Cardiac septum (tissue), 1 donor: ENCODE measurements around the gene HBQ1. TPM values are rescaled to one million over a fixed set of nuclear protein-coding genes. Genes with fewer than 3 reads are reported as not detected.
"Not testable (repeated sequence)": the region's sequence is repeated elsewhere in the genome, so short reads cannot be mapped to it uniquely, and the experiment has no call there.

Experiments
- DNase-seq: peaks from one replicate; pipeline ENCODE4 v3.0.0-alpha.2; 2020; ENCODE audit warnings: low spot score
- intact Hi-C: fragments of 100-400 bp; cut with DNase I; formaldehyde crosslinking; loops from one replicate; pipeline ENCODE4 v1.14.0; 2022
- total RNA-seq: library from RNA; stranded (reverse); fragmentation: NEBNext Ultra II Directional; extraction: Animal tissue kit (Norgen Biotek cat#: 25700); gene quantifications from one replicate; pipeline ENCODE4 v1.2.1, GENCODE V29; 2021
- donor health status: DM: no; HTN: no; CAD: no.

HBQ1 gene
- total RNA-seq, 1 donor from 2014 or later, result not detected

DNA sequence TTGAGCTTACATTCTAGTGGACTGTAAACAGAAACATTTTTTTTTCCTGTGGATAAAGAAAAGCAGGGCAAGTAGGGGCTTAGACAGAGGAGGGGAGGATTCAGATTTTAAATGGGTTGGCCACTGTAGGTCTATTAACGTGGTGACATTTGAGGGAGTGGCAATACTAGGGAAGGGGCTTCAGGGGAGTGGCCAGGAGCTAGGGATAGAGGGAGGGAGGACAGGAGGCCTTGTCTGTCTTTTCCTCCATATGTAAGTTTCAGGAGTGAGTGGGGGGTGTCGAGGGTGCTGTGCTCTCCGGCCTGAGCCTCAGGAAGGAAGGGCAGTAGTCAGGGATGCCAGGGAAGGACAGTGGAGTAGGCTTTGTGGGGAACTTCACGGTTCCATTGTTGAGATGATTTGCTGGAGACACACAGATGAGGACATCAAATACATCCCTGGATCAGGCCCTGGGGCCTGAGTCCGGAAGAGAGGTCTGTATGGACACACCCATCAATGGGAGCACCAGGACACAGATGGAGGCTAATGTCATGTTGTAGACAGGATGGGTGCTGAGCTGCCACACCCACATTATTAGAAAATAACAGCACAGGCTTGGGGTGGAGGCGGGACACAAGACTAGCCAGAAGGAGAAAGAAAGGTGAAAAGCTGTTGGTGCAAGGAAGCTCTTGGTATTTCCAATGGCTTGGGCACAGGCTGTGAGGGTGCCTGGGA lies 21.0 kb upstream of the HBQ1 start:
- DNase-seq, result no peak
- intact Hi-C loops, result no loop called here

DNA sequence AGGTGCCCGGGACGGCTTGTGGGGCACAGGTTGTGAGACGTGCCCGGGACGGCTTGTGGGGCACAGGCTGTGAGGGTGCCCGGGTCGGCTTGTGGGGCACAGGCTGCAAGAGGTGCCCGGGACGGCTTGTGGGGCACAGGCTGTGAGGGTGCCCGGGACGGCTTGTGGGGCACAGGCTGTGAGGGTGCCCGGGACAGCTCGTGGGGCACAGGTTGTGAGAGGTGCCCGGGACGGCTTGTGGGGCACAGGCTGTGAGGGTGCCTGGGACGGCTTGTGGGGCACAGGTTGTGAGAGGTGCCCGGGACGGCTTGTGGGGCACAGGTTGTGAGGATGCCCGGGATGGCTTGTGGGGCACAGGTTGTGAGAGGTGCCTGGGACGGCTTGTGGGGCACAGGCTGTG lies 20.0 kb upstream of the HBQ1 start:
- intact Hi-C loops, DNase-seq: not testable (repeated sequence)

DNA sequence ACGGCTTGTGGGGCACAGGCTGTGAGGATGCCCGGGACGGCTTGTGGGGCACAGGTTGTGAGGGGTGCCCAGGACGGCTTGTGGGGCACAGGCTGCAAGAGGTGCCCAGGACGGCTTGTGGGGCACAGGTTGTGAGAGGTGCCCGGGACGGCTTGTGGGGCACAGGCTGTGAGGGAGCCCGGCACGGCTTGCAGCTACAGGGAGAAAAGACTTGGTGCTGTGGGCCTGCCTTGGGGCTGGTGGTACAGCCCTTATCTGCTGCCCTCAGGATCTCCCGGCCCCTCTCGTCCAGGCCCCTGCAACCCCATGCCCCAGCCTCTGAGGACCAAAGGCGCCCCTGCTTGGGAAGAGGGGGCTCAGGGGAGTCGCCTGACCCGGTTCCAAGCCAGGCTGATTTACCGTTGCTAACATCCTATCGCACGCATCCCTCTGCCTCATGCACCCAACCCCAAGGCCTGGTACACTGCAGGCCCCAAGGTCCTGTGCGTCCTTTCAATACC lies 19.5 kb upstream of the HBQ1 start:
- no peak for DNase-seq
- intact Hi-C loops, result no loop called here

DNA sequence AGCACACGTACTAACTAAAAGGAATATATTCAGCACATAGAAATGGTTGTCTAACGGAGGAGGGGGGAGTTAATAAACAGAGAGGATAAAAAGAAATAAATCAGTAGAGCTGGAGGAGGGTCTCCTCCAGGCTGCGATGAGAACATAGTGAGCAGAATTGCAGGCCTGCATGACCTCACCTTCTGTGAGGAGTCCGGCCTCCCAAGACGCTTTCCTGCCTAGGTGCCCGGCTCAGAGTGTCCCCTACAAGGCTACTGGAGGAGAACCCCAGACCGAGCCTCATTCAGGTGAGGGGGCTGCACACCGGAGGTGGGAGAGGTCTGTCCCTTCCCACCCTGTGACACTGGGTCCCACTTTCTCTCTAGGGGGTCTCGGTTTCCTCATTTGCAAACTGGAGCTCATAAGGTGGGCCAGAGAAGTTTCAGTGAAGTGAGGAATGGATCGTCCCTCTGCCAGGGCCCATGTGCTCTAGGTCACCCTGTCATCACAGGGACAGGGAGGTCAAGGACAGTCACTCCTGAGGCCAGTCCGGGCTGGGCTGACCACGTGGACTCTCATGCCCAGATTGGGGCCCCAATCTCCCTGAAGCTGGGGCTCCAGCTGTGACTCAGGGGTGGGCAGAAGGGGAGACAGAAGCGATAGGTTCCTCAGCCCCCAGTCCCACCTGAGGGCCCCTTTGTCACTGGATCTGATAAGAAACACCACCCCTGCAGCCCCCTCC lies 17.8 kb upstream of the HBQ1 start:
- intact Hi-C loops, result no loop called here
- no peak for DNase-seq

DNA sequence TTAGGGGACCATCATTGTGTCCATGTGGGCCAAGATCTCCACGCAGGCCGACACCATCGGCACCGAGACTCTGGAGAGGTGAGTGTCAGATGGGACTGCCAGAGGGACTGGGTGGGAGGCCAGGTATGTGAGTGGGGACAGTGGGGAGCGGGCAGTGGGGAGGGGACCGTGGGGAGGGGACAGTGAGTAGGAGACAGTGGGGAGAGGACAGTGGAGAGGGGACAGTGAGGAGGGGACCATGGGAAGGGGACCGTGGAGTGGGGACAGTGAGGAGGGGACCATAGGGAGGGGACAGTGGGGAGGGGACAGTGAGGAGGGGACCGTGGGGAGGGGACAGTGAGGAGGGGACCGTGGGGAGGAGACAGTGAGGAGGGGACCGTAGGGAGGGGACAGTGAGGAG lies 17.1 kb upstream of the HBQ1 start:
- intact Hi-C loops, DNase-seq: not testable (repeated sequence)

DNA sequence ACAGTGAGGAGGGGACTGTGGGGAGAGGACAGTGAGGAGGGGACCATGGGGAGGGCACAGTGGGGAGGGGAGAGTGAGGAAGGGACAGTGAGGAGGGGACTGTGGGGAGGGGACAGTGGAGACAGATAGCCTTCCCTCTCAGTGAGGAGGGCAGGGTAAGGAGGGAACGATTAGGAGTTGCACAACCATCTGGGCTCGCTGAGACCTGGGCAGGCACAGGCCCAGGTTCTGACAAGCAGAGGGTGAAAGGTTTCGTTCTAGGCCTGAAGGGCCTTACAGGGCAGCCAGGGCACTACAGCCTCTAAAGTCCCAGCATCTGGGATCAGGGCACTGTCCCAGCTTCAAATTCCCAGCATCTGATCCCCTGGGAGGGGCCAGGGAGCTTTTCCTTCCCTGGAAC lies 16.6 kb upstream of the HBQ1 start:
- DNase-seq, intact Hi-C loops: not testable (repeated sequence)

DNA sequence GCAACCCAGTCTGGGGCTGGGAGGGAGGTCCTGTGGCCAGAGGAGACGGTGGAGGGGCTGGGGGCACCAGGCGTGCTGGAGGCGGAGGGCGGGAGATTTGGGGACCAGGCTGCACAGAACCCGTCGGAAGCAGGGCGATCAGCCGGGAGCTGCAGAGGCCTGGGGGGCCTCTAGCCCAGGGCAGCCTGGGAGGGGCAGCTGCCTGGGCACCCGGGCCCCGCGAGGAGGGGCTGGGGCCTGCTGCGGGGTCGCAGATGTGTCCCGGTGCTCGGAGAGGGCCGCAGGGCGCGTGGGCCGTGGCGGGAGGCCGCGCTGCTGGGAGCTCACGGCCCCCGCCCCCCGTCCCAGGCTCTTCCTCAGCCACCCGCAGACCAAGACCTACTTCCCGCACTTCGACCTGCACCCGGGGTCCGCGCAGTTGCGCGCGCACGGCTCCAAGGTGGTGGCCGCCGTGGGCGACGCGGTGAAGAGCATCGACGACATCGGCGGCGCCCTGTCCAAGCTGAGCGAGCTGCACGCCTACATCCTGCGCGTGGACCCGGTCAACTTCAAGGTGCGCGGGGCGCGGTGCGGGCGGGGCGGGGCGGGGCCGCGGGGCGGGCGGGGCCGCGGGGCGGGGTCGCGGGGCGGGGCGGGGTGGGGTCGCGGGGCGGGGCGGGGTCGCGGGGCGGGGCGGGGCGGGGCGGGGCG lies 16.0 kb upstream of the HBQ1 start:
- intact Hi-C loops, DNase-seq: not testable (repeated sequence)

DNA sequence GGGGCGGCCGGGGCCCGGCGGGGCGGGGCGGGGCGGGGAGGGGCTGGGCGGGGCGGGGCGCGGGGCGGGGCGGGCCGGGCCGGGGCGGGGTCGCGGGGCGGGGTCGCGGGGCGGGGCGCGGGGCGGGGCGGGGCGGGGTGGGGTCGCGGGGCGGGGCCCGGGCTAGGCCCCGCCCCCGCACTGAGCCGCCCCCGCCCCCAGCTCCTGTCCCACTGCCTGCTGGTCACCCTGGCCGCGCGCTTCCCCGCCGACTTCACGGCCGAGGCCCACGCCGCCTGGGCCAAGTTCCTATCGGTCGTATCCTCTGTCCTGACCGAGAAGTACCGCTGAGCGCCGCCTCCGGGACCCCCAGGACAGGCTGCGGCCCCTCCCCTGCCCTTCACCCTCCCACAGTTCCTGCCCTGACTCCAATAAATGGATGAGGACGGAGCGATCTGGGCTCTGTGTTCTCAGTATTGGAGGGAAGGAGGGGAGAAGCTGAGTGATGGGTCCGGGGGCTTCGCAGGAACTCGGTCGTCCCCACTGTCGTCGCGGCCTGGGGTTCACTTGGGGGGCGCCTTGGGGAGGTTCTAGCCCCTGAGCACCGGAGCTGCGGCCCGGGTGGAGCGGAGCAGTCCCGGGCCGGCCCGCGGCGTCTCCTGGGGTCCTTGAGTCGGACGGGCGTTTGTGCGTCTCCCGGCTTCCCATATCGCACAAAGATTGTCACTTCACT lies 15.3 kb upstream of the HBQ1 start:
- intact Hi-C loops, result no loop called here
- DNase-seq, result no peak

DNA sequence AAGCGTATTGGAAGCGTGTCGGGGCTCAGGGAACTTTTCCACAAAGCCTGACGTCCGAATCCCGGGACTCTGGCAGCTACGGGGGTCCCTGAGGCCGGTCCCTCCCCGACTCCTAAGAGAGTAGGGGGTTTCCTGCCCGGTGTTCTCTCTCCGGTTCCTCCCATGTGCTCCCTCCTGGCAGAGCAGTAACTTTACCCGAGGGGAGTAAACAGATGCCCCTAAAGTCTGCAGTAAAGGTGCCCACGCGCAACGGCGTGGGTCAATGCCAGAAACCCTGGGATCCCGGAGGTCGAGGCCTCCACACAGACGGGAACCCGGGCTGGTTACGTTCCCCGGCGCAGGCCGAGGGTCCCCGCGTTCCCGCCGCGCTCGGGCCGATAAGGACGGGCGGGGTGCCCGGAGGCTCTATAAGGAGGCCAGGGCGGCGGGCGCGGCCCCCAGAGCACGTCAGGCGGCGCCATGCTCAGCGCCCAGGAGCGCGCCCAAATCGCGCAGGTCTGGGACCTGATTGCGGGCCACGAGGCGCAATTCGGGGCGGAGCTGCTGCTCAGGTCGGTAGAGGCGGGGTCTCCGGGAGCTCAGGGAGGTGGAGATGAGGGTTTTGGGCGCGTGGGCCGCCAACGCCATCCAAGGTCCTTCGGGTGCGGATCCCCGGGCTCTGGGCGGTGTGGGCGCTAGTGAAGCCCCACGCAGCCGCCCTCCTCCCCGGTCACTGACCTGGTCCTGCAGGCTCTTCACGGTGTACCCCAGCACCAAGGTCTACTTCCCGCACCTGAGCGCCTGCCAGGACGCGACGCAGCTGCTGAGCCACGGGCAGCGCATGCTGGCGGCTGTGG lies 14.5 kb upstream of the HBQ1 start, which contains the start of gene HBM:
Gene HBM (plus strand): TSS at position 440 of the 836 bp plus-strand sequence. CDS start 20 bp downstream, at position 460.
- intact Hi-C loops, result no loop called here
- no peak for DNase-seq

DNA sequence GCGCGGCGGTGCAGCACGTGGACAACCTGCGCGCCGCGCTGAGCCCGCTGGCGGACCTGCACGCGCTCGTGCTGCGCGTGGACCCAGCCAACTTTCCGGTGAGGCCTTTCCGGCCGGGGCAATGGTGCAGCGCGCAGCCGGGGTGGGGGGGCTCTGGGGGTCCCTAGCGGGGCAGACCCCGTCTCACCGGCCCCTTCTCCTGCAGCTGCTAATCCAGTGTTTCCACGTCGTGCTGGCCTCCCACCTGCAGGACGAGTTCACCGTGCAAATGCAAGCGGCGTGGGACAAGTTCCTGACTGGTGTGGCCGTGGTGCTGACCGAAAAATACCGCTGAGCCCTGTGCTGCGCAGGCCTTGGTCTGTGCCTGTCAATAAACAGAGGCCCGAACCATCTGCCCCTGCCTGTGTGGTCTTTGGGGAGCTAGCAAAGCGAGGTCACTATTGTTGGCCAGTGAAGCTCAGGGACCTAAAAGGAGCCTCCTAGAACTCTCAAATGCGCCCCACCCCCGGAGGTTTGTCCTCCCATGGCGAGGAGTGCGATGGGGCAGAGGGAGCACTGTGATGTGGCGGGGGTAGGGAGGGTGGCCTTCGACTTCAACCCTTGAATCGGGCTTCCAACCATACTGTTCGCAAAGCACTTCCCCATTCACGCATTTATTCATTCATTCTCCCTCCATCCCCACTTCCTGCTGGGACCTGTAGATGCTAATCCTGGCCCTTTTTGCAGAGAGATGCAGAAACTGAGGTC lies 13.7 kb upstream of the HBQ1 start:
- DNase-seq, result no peak
- intact Hi-C loops, result no loop called here

DNA sequence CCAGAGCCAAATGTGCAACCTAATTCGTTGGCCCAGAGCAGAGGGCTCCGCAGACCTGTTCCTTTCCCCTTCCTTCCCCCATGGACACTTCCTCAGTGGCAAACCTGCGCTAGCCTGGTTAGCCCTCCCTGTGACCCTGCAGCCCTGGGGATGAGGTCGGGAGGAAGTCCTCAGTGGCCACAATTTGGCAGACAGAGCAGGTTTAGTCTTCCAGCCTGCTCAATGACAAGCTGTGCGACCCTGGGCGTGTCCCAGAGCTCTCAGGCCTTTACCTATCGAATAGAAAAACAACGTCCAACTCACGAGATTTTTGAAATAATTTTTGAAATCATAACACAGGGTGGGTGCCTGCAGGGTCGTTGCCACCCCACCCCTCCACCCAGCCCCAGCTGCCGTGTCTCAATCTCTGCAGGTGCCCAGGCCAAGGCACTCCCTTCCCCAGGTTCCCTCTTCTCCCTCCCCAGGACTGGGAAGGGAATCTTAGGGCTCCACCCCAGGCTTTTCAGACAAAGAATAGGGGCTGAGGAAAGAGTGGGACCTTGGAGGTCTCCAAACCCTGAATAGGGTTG lies 13.1 kb upstream of the HBQ1 start:
- DNase-seq, result no peak
- intact Hi-C loops, result no loop called here

DNA sequence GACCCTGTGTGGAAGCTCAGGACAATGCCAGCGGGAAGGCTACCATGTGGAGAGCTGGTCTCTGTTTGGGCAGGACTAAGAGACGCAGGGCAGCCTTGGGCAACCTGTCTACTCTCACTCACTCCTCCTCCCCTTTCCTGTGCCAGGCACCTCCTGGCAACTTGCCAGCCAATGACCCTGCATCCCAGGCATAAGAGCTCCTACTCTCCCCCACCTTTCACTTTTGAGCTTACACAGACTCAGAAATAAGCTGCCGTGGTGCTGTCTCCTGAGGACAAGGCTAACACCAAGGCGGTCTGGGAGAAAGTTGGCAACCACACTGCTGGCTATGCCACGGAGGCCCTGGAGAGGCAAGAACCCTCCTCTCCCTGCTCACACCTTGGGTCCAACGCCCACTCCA lies 11.8 kb upstream of the HBQ1 start:
- no peak for DNase-seq
- intact Hi-C loops, result no loop called here

DNA sequence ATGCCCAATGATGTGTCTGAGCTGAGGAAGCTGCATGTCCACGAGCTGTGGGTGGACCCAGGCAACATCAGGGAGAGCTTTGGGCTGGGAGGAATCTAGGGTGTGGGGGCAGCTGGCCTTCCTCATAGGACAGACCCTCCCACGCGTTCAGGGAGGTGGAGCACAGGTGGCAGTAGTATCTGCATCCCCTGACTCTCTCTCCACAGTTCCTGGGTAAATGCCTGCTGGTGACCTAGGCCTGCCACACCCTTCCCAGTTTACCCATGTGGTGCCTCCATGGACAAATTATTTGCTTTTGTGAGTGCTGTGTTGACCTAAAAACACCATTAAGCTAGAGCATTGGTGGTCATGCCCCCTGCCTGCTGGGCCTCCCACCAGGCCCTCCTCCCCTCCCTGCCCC lies 11.2 kb upstream of the HBQ1 start:
- intact Hi-C loops, result no loop called here
- DNase-seq, result no peak

DNA sequence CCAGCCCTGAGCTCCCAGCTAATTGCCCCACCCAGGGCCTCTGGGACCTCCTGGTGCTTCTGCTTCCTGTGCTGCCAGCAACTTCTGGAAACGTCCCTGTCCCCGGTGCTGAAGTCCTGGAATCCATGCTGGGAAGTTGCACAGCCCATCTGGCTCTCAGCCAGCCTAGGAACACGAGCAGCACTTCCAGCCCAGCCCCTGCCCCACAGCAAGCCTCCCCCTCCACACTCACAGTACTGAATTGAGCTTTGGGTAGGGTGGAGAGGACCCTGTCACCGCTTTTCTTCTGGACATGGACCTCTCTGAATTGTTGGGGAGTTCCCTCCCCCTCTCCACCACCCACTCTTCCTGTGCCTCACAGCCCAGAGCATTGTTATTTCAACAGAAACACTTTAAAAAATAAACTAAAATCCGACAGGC lies 10.2 kb upstream of the HBQ1 start:
- DNase-seq, intact Hi-C loops: not testable (repeated sequence)

DNA sequence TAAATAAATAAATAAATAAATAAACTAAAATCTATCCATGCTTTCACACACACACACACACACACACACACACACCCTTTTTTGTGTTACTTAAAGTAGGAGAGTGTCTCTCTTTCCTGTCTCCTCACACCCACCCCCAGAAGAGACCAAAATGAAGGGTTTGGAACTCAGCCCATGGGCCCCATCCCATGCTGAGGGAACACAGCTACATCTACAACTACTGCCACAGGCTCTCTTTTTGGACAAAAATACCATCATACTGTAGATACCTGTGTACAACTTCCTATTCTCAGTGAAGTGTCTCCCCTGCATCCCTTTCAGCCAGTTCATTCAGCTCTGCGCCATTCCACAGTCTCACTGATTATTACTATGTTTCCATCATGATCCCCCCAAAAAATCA lies 9.5 kb upstream of the HBQ1 start:
- DNase-seq, result no peak
- intact Hi-C loops, result no loop called here

DNA sequence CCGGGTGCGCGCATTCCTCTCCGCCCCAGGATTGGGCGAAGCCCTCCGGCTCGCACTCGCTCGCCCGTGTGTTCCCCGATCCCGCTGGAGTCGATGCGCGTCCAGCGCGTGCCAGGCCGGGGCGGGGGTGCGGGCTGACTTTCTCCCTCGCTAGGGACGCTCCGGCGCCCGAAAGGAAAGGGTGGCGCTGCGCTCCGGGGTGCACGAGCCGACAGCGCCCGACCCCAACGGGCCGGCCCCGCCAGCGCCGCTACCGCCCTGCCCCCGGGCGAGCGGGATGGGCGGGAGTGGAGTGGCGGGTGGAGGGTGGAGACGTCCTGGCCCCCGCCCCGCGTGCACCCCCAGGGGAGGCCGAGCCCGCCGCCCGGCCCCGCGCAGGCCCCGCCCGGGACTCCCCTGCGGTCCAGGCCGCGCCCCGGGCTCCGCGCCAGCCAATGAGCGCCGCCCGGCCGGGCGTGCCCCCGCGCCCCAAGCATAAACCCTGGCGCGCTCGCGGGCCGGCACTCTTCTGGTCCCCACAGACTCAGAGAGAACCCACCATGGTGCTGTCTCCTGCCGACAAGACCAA lies 7.8 kb upstream of the HBQ1 start, which contains the start of gene HBA2:
Gene HBA2 (plus strand): TSS at position 503 of the 568 bp plus-strand sequence. CDS start 37 bp downstream, at position 540.
- intact Hi-C loops, DNase-seq: not testable (repeated sequence)

DNA sequence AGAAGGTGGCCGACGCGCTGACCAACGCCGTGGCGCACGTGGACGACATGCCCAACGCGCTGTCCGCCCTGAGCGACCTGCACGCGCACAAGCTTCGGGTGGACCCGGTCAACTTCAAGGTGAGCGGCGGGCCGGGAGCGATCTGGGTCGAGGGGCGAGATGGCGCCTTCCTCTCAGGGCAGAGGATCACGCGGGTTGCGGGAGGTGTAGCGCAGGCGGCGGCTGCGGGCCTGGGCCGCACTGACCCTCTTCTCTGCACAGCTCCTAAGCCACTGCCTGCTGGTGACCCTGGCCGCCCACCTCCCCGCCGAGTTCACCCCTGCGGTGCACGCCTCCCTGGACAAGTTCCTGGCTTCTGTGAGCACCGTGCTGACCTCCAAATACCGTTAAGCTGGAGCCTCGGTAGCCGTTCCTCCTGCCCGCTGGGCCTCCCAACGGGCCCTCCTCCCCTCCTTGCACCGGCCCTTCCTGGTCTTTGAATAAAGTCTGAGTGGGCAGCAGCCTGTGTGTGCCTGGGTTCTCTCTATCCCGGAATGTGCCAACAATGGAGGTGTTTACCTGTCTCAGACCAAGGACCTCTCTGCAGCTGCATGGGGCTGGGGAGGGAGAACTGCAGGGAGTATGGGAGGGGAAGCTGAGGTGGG lies 6.9 kb upstream of the HBQ1 start:
- intact Hi-C loops, DNase-seq: not testable (repeated sequence)
